Neural cell (in vitro differentiated cells): Measurements from ENCODE around the gene EPN1.

Experiments
- EP300 ChIP-seq: fragments of 450-650 bp; conservative IDR thresholded peaks from 2 replicates; pipeline ENCODE4 v1.6.1; 2014; ENCODE audit warnings: antibody characterized with exemption, mild to moderate bottlenecking, moderate library complexity; ENCODE audit not compliant: poor library complexity, severe bottlenecking
- EZH2 ChIP-seq: fragments of 200-600, 300-800 bp; shearing (Covaris generic), sonication (generic); IDR thresholded peaks from 2 replicates; pipeline ENCODE4 v1.6.1; 2014; ENCODE audit warnings: antibody characterized with exemption, low read length, borderline replicate concordance, mild to moderate bottlenecking; ENCODE audit not compliant: insufficient read depth, poor library complexity, severe bottlenecking
- TF ChIP-seq, protein P1 (sequence below): fragments of 450-650 bp; IDR thresholded peaks from 2 replicates; pipeline ENCODE4 v1.5.1; 2014; ENCODE audit warnings: antibody characterized with exemption, mild to moderate bottlenecking, moderate library complexity; ENCODE audit not compliant: poor library complexity, severe bottlenecking

GRCh38 chr19:55692681-55693081 lies 17.7 kb downstream of the EPN1 start:
- TF ChIP-seq EP300 (no peak), EZH2 (no peak)
- TF ChIP-seq, protein P1, sequence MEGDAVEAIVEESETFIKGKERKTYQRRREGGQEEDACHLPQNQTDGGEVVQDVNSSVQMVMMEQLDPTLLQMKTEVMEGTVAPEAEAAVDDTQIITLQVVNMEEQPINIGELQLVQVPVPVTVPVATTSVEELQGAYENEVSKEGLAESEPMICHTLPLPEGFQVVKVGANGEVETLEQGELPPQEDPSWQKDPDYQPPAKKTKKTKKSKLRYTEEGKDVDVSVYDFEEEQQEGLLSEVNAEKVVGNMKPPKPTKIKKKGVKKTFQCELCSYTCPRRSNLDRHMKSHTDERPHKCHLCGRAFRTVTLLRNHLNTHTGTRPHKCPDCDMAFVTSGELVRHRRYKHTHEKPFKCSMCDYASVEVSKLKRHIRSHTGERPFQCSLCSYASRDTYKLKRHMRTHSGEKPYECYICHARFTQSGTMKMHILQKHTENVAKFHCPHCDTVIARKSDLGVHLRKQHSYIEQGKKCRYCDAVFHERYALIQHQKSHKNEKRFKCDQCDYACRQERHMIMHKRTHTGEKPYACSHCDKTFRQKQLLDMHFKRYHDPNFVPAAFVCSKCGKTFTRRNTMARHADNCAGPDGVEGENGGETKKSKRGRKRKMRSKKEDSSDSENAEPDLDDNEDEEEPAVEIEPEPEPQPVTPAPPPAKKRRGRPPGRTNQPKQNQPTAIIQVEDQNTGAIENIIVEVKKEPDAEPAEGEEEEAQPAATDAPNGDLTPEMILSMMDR, result no peak
